Activated CD8-positive, alpha-beta memory T cell treated with anti-CD3 and anti-CD28 coated beads, Interleukin-2, amount 50 U/mL, for 1 hour (primary cell): Measurements from ENCODE around the gene DRAM1.

ENCODE experiments used
- DNase-seq: peaks from one replicate; pipeline ENCODE4 v3.0.0-alpha.2; 2020; ENCODE audit errors: extremely low read depth

Gene DRAM1

DNA sequence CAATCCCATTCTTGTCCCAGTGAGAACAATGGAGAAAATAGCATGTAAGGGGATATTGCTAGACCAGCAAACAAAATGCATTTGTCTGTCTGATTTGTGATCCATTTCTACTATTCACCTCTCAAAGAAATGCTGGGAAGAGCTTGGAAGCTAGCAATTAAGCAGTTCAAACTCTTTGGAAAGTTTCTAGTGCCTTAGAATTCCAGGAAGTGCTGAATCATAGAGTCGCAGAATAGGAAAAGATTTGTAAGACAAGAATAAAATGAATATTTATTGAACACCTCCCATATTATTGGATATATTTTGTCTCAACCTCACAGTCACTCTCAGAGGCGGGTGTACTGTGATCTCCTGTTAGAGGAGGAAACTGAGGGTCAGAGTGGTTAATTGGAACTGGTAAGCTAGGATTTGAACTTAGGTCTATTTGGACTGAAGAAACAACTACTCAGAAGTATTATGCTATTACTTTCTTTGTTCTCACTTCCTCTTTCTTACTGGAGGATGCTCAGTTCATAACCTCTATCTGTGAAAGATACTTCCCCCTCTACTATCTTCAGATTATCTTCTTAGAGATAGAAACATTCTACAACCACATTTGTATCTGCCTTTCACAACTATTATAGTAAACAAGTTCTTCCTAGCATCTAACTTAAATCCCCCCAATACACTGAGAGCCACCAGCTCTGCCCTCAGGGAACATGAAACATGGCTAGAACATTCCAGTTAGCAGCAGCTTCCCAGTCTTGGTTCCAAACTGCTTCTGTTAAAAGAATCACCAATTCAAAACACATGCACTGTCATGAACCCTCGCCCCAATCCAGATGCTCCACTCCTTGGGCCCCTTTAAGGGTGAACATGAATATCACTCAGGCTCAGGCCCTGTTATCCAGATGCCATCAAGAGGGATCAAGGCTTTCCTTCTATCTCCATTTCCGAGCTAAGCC is 64.2 kb downstream of the DRAM1 start:
- no peak for DNase-seq

DNA sequence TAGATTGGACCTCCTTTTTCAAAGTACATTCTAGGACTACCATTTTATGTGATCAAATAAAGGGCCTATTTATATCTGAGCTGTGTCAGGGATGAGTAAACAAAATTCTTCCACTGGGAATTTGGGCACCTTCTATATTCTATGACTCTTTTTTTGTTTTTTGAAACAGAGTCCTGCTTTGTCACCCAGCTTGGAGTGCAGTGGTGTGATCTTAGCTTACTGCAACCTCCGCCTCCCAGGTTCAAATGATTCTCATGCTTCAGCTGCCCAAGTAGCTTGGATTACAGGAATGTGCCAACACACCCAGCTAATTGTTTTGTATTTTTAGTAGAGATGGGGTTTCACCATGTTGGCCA is 64.8 kb downstream of the DRAM1 start:
- no peak for DNase-seq

DNA sequence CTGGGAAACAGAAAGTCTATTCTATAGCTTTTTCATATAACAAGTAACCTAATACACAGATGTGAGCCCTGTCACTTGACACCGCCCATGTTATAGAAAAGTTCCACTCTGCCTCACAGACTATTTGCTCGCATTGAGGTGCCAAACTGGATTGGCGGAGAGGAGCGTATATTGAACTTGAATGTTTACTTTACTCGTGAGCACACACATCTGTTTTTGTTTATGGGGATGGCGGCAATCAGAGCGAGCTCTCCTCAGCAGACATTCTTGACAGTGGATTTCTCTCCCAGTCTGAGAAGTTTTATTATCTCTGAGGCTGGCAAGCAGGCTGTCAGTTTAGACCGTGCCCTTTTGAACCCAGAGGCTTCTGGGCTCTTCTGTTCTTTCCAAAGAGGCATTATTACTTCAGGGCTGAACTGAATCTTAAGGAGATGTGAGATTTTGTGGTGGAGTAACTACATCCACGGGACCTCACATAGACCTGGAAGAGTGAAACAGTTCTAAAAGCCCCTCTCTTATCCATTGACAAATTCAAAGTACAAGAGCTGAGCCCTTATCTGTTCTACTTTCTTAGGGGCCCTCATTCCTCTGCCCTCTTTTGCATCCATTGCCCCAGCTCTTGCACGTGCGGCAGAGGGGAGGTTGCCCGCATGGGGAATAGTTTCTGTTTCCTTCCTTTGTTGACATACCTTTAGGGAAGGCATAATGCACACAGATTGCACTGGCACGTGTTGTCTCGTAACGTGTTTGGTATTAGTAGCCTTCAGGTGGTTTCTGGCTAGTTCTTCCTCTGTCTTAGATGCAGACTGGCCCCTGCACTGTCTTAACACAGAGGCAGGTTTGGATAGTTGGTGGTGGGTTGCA is 68.2 kb downstream of the DRAM1 start:
- DNase-seq = no peak

DNA sequence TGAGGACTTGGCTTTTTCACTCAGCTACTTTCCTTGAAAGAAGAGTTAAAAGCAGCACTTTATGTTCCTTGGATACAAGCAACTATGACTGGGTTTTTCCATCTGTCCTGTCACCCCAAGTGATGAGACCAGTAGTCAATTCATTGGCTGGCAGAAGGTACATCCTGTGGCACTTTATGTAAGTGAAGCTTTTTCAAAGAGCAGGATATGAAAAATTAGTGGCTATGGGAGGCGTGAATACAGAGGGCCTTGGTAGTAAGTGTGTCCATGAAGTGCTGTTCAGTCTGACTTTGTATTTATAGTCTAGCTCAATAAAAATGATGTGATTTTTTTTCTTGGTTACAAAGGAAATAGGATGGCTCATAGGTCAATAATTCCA is 68.8 kb downstream of the DRAM1 start:
- no peak for DNase-seq

DNA sequence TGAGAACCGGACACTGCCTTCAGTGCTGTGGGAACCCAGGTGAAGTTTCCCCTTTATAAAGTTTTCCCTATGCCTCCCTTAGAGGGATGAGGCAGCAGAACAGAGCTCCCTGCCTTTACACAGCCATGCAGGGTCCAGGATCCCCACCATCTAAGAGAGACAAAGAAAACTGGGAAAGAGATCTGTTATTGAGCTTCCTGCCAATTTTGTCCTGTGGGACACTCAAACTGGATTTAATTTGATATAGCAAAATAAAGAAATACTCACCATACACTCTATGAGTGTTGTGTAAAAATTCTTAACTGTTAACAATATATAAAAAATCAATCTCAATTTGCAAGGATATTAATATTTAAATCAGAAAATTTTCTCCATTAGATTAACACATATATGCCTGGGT is 69.9 kb downstream of the DRAM1 start:
- no peak for DNase-seq

DNA sequence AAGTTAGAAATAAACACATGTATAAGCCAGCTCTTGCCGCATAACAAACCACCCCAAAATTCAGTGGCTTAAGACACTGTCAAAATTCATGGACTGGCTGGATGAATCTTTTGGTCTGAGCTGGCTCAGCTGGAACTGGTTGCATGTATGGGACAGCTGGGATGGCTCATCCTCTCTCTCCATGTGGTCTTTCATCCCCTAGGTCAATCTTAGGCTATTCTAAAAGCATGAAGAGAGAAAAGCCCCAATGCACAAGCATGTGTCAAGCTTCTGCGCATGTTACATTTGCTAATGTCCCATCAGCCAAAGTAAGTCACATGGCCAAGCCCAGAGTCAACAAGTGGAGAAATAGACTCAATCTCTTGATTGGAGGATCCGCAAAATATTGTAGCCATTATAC is 71.0 kb downstream of the DRAM1 start:
- no peak for DNase-seq

DNA sequence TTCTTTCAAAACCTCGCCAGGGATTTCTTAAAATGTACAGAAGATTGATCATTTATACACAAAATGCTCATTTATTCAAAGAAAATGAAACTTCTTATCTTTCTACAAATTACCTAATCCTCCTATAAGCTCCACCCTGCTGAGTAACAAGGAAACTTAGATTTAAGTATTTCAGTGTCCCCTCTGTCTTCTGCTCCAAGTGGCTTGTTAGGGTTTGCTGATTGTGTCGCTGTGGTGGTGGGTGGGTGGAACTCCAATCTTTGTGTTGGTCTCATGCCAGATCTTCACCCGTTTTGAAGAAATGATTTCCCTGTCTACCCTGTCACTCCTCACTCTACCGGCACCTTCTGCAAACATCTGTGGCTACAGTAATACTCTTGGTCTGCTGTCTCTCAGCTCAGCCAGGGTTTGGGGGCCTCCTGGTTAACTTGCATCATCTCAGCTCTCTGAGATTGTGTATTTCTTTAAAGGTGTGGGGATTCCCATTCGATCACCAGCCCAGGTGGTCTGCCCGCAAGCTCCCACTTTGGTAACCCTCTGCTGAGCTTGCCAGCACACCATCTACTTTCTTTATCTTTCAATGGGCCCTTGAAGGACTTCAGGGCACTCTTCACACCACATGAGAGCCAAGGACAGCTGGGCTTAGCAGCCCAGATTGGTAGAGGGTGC is 73.8 kb downstream of the DRAM1 start:
- DNase-seq = no peak

DNA sequence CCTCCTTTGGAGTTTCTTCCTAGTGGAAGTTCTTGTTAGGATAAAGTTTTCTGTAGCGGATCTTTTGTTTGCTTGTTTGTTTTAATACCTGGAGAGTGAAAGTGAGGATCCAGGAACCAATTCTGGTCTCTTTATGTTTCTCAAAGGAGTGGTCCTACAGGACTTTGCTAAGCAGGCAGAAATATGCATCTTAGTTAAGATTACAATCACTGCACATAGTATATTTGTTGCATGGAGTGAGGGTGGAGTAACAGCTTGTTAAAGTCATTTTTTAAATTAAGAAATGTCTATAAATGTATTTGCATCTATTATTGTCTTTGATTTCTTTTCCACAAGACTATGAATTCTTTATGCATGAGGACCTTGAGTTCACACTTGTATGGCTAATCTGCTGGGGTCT is 76.7 kb downstream of the DRAM1 start:
- no peak for DNase-seq

DNA sequence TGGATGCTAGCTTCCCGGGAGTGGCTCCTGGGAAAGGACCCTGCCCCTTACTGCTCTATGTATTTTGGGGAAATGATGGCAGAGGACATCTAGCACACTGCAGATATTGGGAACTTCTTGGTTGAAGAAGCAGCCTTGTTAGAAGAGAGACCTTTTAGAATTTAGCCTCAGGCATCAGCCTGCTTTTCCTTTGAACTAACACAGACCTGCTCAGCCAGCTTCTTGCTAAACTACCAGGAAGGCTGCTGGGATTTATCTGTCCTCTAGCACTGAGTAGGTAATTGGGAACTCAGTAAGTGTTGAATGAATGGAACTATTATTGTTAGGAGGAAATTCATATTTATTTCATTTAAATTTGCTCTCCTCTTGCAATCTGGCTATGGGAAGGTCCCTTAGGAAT is 77.3 kb downstream of the DRAM1 start:
- no peak for DNase-seq

DNA sequence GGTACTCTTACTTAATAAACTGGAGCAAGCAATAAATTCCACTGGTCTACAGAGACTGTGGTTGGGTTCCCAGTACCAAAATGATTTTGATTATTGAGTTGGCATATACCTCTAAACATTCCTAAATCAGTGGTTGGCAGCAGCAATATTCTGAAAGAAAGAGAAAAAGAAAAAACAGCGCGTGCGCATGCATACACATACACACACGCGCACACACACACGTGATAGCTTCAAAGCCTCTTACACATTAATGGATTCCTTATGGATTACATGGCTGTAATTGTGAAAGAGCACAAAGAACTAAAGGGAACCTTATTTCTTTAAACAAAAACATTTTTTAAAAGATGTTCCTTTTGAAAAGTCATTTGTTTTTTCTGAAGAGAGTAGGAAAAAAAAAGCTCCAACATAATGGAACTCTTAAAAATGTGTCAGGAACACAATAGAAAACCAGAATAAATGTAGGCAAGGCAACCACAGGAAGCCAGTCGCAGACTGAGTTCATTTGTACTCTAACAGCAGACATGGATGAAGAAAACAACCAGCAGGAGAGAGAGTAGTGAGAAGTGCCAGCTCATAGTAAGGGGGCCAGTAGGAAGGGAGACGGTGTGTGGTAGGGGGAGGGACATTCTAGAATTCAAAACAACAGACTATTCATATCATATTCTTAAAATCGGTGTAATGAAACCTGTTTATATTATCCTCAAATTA is 80.0 kb downstream of the DRAM1 start:
- no peak for DNase-seq

DNA sequence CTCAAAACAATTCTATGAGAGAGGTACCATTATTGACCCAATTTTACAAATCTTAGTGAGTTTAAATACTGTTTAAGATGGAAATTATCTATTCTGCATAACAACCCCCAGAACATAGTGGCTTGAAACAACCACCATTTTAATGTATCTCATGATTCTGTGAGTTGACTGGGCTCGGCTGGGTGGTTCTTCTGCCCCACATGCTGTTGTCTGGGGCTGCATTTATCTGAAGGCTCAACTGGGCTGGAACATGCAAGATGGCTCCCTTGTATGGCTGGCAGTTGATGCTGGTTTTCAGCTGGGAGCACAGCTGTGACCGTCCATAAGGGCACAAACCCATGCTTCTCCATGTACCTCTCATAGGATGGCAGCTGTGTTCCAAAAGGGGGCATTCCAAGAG is 82.2 kb downstream of the DRAM1 start:
- no peak for DNase-seq

DNA sequence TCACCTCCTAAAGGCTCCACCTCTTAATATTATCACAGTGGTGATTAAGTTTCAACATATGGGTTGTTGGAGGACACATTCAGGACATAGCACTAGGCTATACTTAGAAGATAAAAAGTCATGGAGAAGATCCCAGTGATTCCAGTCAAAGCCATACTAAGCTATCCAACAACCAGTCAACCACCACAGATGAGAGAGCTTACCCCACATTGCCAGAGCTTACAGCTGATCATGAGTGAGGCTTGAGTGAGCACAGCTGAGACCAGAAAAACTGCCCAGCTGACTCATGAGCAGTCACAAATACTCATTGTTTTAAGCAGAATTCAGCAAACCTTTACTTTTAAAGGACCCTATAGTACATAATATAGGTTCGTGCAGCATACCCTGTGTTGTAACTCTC is 85.1 kb downstream of the DRAM1 start:
- no peak for DNase-seq

DNA sequence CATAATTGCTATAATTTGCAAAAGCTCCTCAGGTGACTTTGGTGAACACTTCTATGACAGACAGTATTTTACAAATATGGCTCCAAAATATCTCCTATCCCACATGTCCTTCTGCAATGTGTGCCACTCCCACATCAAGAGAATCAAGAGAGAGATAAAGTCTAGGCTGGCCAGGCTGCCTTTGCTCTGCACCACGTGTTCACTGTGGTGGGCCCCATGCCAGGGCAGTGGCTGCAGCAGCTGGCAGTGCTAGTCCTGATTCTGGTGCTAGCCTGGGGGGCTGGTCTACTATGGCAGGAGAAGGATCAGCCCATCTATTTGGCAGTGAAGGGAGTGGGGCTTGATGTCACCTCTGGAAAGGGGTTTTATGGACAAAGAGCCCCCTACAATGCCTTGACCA is 86.3 kb downstream of the DRAM1 start:
- DNase-seq = no peak

DNA sequence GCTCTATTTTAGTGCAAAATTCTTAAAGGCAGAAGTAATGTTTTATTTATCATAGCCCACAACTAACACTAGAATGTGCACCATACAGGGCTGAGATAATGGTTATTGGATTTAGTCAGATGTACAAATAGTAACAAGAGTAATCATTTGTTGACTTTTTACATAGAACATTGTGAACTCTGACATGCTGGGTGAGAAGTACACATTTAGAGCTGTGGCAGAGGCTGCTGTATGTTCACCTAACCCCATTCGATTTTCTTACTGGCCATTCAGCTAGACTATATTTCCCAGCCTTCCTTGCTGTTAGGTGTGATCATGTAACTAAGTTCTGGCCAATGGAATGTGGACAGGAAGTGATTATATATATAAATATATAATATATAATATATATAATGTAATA is 89.1 kb downstream of the DRAM1 start:
- DNase-seq = no peak

DNA sequence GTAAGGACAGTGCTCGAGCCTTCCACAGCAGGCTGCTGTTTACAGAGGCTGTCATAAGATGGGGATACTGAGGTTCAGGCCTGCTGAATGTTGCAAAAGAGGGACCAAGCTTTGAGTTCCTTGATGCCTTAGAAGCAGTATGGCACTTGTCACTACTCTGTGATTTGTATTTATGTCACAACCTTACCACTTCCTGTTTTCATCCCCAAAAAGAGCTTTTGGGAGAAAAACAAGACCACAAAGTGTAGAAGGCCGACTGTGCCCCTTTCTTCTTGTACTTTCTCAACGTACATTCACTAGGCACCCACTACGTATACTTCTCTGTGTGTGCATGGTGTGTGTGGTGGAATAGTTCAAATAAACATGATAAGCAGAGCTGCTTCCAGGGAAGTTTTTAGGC is 90.1 kb downstream of the DRAM1 start:
- no peak for DNase-seq

DNA sequence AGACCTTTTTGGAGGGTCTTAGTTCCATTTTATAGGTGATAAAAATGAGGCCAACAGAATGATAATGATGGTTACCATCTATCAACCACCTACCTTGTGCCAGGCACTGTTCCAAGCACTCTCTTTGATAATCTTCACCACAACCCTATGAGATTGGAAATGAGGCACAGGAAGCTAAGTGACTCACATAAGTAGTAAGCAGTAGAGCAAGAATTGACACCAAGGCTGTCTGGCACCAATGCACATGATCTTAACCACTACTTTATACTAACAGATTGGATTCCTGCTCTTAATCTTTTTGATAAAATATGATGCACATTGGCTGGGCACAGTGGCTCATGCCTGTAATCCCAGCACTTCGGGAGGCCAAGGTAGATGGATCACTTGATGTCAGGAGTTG is 91.4 kb downstream of the DRAM1 start:
- no peak for DNase-seq
